Measurements from ENCODE around the gene ZFPL1. TPM values are rescaled to one million over a fixed set of nuclear protein-coding genes. Genes with fewer than 3 reads are reported as not detected.

Gene ZFPL1
- total and polyA plus RNA-seq, 10 of the 15 experiments (the other 5 are each of a cell fraction or from before 2014, with no cell fraction given), result 2.2 to 37.8 (median 27.0) TPM

DNA sequence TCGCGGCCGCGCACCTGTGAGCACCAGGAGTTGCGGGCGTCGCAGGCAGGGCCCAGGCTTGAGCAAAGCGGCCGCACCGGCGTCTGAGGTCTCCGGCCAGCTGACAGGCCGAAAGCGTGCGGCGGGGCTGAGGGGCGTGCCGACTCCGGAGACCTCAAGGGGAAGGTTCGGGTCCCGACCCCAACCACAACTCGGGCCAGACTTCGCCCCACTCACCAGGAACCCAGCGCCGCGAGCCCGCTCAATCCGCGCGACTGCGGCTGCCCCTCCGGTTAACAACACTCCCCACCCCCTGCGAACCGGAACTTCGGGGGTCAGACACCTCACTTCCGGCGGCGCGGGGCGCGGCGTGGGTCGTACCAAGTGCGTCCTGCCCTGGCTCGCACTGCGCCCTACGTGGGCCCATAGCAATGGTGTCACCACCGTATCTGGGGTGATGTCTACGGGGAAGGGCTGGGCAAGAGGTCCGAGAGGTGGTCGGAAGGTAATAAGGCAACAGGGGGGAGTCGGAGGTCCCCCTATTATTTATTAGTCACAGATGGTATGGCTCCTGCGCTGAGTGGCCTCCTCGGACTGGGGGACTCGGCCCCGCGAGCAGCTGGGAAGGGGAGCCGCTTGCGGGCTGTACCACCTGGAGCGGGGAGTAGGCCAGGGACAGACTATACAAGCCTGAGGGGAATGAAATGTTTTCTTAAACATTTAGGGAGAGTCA, 50.4 kb downstream of the ZFPL1 start, which contains the start of gene SYVN1:
Gene SYVN1, minus strand, starts transcription at position 280 of the 712 bp plus-strand sequence. CDS start 918 bp downstream, outside the sequence.
- intact Hi-C loops (cut with micrococcal nuclease; ENCODE audit: unreplicated experiment) (loop anchor here (5.0 to 10.0 kb wide), 2 partner anchors 48 to 120 kb away; partner anchors contain the start of gene CAPN1), in situ Hi-C loops (cut with MboI) (no loop called here)
- no TSS peak for BruUV-seq (replicated peaks)
- CTCF ChIA-PET, result interaction anchor here (0.6 to 6.7 kb wide), 11 partner anchors 12 to 290 kb away, joined by 3 to 40 read pairs (median 6); partner anchors contain the start of genes CAPN1, CDC42BPG, FAU and MRPL49
- 2% methylated on average over 56 of the region's 60 CpGs for WGBS (ENCODE audit: insufficient coverage, insufficient replicate concordance, low lambda C conversion rate, missing lambda C conversion rate)
- Histone ChIP-seq H2AFZ (ENCODE audit: control insufficient read depth, low read depth, low read length) (peak within 1 kb of the TSS; percentile 97), H3K4me3 (peak within 1 kb of the TSS; percentile 99), H4K20me1 (ENCODE audit: control insufficient read depth, insufficient read depth) (0 out of 2 replicates have a peak, but pooled peaks cover 4% of the 10 kb centered on the region), H3K27ac (ENCODE audit: control insufficient read depth, insufficient read depth) (peak within 1 kb of the TSS; percentile 99), H3K27me3 (replicated peaks in 1 of 2; ENCODE audit: control insufficient read depth in 2 of 2, insufficient read depth in 2 of 2, low read length in 1 of 2) (no peaks in the 10 kb centered on the region), H3K79me2 (ENCODE audit: control insufficient read depth, insufficient read depth, low read length) (peaks cover 44% of the 10 kb centered on the region), H3K4me2 (ENCODE audit: control insufficient read depth, insufficient read depth) (peak within 1 kb of the TSS; percentile 98), H3K9ac (ENCODE audit: control insufficient read depth, insufficient read depth, low read length) (peak within 1 kb of the TSS; percentile 96), H3K4me1 (ENCODE audit: control insufficient read depth, insufficient read depth, low read length) (peaks cover 21% of the 10 kb centered on the region), H3K36me3 (ENCODE audit: control insufficient read depth in 2 of 2, insufficient read depth in 2 of 2, low read length in 1 of 2) (peaks cover 11 to 20% of the 10 kb centered on the region in 2 experiments; a peak in 3 of 4 replicates), H3K9me3 (replicated peaks; ENCODE audit: control insufficient read depth, insufficient read depth, low read length) (no peaks in the 10 kb centered on the region)
- RAD21 ChIA-PET (ENCODE audit: unreplicated experiment), result interaction anchor here (0.5 to 3.0 kb wide), 9 partner anchors 13 to 286 kb away, joined by 3 to 25 read pairs (median 6); partner anchors contain the start of genes ARL2, CAPN1, DPF2 and FAU
- SMC1A ChIA-PET (ENCODE audit: uncharacterized antibody, unreplicated experiment), result interaction anchor here (1.1 to 2.4 kb wide), 8 partner anchors 11 to 286 kb away, joined by 3 to 13 read pairs (median 8); partner anchors contain the start of genes FAU, MRPL49 and ZNHIT2
- POLR2A ChIA-PET, result interaction anchor here (0.6 to 3.1 kb wide), 22 partner anchors 10 to 355 kb away, joined by 3 to 28 read pairs (median 6); partner anchors contain the start of genes CAPN1, CDCA5, FAU and MRPL49
- FAIRE-seq (peak; percentile 70), ATAC-seq (peak; percentile 81), DNase-seq (ENCODE audit: low read depth, low spot score) (peak; percentile 89)
- TF ChIP-seq, protein P1, sequence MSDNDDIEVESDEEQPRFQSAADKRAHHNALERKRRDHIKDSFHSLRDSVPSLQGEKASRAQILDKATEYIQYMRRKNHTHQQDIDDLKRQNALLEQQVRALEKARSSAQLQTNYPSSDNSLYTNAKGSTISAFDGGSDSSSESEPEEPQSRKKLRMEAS (IDR thresholded peaks at IDR 0.05; ENCODE audit: low read depth, low read length), result no peak
- TF ChIP-seq FOXM1 (IDR thresholded peaks at IDR 0.05; ENCODE audit: low read depth, low read length), result no peak
- TF ChIP-seq CREB1 (IDR thresholded peaks at IDR 0.05; ENCODE audit: low read depth), result peak; percentile 82
- TF ChIP-seq GATAD2B (conservative IDR thresholded peaks at IDR 0.05; ENCODE audit: low read depth), result peak; percentile 86
- TF ChIP-seq ZZZ3 (IDR thresholded peaks at IDR 0.05; ENCODE audit: control insufficient read depth, insufficient read length, low read depth), result no peak
- TF ChIP-seq PAX8 (IDR thresholded peaks at IDR 0.05), result 0 out of 2 replicates have a peak, but pooled peaks have one; percentile 14
- TF ChIP-seq, protein P2, sequence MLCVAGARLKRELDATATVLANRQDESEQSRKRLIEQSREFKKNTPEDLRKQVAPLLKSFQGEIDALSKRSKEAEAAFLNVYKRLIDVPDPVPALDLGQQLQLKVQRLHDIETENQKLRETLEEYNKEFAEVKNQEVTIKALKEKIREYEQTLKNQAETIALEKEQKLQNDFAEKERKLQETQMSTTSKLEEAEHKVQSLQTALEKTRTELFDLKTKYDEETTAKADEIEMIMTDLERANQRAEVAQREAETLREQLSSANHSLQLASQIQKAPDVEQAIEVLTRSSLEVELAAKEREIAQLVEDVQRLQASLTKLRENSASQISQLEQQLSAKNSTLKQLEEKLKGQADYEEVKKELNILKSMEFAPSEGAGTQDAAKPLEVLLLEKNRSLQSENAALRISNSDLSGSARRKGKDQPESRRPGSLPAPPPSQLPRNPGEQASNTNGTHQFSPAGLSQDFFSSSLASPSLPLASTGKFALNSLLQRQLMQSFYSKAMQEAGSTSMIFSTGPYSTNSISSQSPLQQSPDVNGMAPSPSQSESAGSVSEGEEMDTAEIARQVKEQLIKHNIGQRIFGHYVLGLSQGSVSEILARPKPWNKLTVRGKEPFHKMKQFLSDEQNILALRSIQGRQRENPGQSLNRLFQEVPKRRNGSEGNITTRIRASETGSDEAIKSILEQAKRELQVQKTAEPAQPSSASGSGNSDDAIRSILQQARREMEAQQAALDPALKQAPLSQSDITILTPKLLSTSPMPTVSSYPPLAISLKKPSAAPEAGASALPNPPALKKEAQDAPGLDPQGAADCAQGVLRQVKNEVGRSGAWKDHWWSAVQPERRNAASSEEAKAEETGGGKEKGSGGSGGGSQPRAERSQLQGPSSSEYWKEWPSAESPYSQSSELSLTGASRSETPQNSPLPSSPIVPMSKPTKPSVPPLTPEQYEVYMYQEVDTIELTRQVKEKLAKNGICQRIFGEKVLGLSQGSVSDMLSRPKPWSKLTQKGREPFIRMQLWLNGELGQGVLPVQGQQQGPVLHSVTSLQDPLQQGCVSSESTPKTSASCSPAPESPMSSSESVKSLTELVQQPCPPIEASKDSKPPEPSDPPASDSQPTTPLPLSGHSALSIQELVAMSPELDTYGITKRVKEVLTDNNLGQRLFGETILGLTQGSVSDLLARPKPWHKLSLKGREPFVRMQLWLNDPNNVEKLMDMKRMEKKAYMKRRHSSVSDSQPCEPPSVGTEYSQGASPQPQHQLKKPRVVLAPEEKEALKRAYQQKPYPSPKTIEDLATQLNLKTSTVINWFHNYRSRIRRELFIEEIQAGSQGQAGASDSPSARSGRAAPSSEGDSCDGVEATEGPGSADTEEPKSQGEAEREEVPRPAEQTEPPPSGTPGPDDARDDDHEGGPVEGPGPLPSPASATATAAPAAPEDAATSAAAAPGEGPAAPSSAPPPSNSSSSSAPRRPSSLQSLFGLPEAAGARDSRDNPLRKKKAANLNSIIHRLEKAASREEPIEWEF (IDR thresholded peaks at IDR 0.05; ENCODE audit: insufficient replicate concordance, low read depth, low read length), result no peak
- no peak for TF ChIP-seq TCF7 (IDR thresholded peaks at IDR 0.05; ENCODE audit: borderline replicate concordance)
- peak; percentile 95 for TF ChIP-seq NR2F1 (conservative IDR thresholded peaks at IDR 0.05)
- TF ChIP-seq IKZF1 (conservative IDR thresholded peaks at IDR 0.05), result no peak; the same call in none of the 2 replicates
- TF ChIP-seq MYB (IDR thresholded peaks at IDR 0.05; ENCODE audit: borderline replicate concordance, low read depth, low read length), result no peak
- peak; percentile 45 for TF ChIP-seq SIX5 (IDR thresholded peaks at IDR 0.05; ENCODE audit: low read depth, low read length, severe bottlenecking)
- no peak; the same call in 1 of the 2 replicates for TF ChIP-seq TBL1XR1 (IDR thresholded peaks at IDR 0.05; ENCODE audit: low read depth, low read length)
- TF ChIP-seq, protein P3, sequence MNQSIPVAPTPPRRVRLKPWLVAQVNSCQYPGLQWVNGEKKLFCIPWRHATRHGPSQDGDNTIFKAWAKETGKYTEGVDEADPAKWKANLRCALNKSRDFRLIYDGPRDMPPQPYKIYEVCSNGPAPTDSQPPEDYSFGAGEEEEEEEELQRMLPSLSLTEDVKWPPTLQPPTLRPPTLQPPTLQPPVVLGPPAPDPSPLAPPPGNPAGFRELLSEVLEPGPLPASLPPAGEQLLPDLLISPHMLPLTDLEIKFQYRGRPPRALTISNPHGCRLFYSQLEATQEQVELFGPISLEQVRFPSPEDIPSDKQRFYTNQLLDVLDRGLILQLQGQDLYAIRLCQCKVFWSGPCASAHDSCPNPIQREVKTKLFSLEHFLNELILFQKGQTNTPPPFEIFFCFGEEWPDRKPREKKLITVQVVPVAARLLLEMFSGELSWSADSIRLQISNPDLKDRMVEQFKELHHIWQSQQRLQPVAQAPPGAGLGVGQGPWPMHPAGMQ (IDR thresholded peaks at IDR 0.05; ENCODE audit: borderline replicate concordance), result no peak
- TF ChIP-seq POLR2AphosphoS5 (IDR thresholded peaks at IDR 0.05; ENCODE audit: low read length), result peak; percentile 87
- TF ChIP-seq SRF (IDR thresholded peaks at IDR 0.05; ENCODE audit: low read depth in 2 of 2, low read length in 2 of 2), result no peak
- TF ChIP-seq BACH1 (IDR thresholded peaks at IDR 0.05; ENCODE audit: borderline replicate concordance), result peak; percentile 44; the same call in 1 of the 2 replicates

All from GM12878 (cell line).